NOMO-1 treated with dmso at 0.1 percent for 144 hours (cell line): ENCODE data around the gene BAG2.
A peak's percentile ranks its signal among the peaks of the same experiment; 100 is the strongest.

Source experiments
- DNase-seq: peaks from one replicate; lab custom pipeline; 2025; ENCODE audit not compliant: unreplicated experiment; lab: John Stamatoyannopoulos, UW

Gene BAG2

GRCh38 chr6:57172136-57173055, at the start of gene BAG2:
Gene BAG2 (plus strand): TSS chr6:57172326. CDS start chr6:57172698, 372 bp downstream.
- DNase-seq = peak; percentile 62

DNA sequence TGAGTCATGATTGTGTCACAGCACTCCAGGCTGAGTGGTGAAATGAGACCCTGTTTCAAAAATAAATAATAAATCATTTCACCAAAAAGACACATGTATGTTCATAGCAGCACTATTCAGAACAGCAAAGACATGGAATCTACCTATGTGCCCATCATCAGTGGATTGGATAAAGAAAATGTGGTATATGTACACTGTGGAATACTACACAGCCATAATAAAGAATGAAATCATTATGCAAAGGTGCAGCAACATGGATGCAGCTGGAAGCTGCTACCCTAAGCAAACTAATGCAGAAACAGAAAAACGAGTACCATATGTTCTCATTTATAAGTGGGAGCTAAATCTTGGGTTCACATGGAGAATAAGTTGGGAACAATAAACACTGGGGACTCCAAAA, 49.0 kb upstream of the BAG2 start:
- no peak for DNase-seq

DNA sequence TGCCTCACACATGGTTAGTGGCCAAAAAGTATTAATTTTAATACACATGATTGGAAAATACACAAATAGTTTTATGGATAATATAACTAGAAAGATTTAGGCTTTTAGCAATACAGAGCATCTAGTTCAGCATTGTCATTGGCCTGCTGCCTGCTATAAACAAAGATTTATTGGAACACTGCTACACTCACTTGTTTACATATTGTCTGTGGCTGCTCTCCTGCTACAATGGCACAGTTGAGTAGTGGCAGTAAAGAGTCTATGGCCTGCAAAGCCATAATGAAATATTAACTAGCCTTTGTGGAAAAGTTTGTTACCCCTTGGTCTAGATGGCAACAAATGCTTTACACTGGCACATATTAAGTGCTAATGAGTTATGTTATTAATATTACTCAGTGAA, 44.4 kb upstream of the BAG2 start:
- DNase-seq = no peak

DNA sequence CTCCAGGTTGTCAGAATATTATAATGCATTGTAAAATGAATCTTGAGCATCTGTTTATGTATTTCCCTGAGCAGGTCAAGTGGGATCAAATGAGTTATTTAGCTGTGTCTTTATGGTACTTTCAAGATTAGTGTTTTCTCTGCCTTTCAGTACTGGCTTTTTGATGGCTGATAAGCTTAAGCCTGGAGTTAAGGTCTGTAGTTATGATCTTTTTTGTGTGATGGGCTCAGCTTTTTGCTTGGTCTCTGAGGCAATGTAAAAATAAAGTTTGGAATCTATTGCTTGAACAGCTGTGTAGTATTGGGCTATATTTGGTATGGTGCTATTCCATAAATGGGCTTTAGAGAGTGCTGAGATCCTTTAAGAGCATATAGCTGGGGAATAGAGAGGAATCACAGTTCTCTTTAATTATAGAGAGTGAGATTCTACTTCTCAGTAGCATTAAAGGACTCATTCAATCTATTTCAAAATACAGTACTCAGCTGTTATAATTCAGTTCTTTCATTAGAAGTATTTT, 41.4 kb upstream of the BAG2 start:
- DNase-seq = no peak

- DNase-seq = no peak
Observed at GRCh38 chr6:57134954-57135353, 37.2 kb upstream of the BAG2 start.

- no peak for DNase-seq
Observed at GRCh38 chr6:57135885-57136284, 36.2 kb upstream of the BAG2 start.

DNA sequence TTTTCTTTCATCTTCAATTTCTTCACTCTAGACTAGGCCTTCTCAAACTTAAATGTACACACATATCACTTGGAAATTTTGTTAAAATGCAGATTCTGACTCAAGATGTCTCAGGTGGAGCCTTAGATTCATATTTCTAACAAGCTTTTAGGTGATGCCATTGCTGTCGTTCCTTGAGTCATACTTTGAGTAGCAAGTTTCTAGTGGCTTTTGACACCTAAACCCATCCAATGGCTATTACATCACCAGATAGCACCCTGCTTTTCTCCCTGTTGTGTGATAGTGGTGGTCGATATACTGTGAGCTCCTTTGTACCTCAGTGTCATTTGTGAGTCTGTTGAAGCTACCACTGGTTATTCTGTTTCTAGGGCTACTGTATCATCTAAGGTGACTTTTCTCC, 34.8 kb upstream of the BAG2 start:
- no peak for DNase-seq

- no peak for DNase-seq
Observed at GRCh38 chr6:57138026-57138425, 34.1 kb upstream of the BAG2 start.

GRCh38 chr6:57141451-57142177, 30.5 kb upstream of the BAG2 start:
- DNase-seq = no peak

- no peak for DNase-seq
Observed at GRCh38 chr6:57142178-57142525, 30.0 kb upstream of the BAG2 start.

GRCh38 chr6:57143690-57144089, 28.4 kb upstream of the BAG2 start:
- no peak for DNase-seq

GRCh38 chr6:57147401-57147800, 24.7 kb upstream of the BAG2 start:
- DNase-seq = no peak

DNA sequence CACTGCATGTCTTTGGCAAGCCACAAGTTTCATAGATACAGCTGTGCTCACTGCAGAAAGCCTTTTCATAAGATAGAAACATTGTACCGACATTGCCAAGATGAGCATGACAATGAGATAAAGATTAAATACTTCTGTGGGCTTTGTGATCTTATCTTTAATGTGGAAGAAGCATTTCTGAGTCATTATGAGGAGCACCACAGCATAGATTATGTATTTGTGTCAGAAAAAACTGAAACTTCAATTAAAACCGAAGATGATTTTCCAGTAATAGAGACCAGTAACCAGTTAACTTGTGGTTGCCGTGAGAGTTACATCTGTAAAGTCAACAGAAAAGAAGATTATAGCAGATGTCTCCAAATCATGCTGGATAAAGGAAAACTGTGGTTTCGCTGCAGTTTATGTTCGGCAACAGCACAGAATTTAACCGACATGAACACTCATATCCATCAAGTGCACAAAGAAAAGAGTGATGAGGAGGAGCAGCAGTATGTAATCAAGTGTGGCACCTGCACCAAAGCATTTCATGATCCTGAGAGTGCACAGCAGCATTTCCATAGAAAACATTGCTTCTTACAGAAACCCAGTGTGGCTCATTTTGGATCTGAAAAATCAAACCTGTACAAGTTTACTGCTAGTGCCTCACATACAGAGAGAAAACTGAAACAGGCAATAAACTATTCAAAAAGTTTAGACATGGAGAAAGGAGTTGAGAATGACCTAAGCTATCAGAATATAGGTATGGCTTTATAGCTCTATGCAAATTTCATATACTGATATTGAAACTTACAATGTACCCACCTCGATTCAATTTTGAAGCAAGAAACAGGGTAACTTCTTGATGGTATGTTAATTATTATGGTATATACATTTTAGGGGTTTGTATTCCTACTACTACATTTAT, 23.9 kb upstream of the BAG2 start:
- no peak for DNase-seq

- DNase-seq = no peak
Observed at GRCh38 chr6:57158658-57159057, 13.5 kb upstream of the BAG2 start.

GRCh38 chr6:57159127-57159526, 13.0 kb upstream of the BAG2 start:
- DNase-seq = no peak

- no peak for DNase-seq
Observed at GRCh38 chr6:57162028-57162427, 10.1 kb upstream of the BAG2 start.

GRCh38 chr6:57162516-57162915, 9.6 kb upstream of the BAG2 start:
- DNase-seq = no peak

DNA sequence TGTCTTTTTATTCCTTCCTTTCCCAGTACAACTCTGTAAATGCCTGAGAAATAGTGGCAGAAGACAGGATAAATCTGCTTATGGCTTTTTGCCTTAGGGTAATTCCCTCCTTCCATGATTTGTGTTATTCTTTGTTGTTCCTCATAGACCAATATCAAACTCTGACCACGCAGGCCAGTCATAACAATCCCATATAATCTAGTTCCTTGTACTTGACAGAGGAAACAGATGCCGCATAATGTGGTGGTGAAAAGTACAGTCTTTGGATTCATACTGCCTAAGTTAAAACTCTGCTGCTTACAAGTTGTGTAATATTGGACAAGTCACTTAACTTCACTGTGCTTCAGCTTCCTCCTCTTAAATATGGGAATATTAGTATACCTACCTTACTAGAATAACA, 8.2 kb upstream of the BAG2 start:
- DNase-seq = no peak

- DNase-seq = no peak
Observed at GRCh38 chr6:57165080-57165479, 7.0 kb upstream of the BAG2 start.

GRCh38 chr6:57173056-57173885, 1.1 kb downstream of the BAG2 start:
- DNase-seq = no peak
